ENCODE results near the gene ARHGDIB. TPM values are rescaled to one million over a fixed set of nuclear protein-coding genes. Genes with fewer than 3 reads are reported as not detected.
A peak's percentile ranks its signal among the peaks of the same experiment; 100 is the strongest.

ARHGDIB gene
- total RNA-seq, 1 donor from 2014 or later, result 217 TPM

DNA sequence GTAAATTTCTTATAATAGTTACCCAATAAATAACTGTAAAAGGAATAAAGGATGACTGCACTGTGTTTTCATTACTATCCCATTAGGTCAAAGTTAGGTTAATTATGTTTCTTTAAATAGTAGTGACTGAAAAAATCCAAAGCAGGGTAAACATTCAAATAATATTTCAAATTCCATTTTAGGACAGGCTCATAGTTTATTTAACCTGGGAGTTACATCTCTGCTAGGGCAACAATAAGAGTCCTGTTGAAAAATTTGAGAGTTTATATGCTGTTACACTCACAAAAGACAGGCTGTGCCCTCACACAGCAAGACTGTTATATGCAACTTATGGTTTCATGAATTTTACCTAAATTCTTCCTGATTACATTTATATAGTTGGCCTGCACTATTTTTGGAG, 31.1 kb downstream of the ARHGDIB start:
- no peaks in the 10 kb centered on the region for H3K27me3 Mint-ChIP-seq (ENCODE audit: unreplicated experiment)
- no peak overlapping the region for H3K27ac Mint-ChIP-seq (ENCODE audit: unreplicated experiment)
- H3K4me3 Mint-ChIP-seq (ENCODE audit: unreplicated experiment), result no peak overlapping the region
- no peaks in the 10 kb centered on the region for H3K9me3 Mint-ChIP-seq (ENCODE audit: unreplicated experiment)
- TF ChIP-seq, protein P1, sequence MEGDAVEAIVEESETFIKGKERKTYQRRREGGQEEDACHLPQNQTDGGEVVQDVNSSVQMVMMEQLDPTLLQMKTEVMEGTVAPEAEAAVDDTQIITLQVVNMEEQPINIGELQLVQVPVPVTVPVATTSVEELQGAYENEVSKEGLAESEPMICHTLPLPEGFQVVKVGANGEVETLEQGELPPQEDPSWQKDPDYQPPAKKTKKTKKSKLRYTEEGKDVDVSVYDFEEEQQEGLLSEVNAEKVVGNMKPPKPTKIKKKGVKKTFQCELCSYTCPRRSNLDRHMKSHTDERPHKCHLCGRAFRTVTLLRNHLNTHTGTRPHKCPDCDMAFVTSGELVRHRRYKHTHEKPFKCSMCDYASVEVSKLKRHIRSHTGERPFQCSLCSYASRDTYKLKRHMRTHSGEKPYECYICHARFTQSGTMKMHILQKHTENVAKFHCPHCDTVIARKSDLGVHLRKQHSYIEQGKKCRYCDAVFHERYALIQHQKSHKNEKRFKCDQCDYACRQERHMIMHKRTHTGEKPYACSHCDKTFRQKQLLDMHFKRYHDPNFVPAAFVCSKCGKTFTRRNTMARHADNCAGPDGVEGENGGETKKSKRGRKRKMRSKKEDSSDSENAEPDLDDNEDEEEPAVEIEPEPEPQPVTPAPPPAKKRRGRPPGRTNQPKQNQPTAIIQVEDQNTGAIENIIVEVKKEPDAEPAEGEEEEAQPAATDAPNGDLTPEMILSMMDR (IDR thresholded peaks at IDR 0.05; ENCODE audit: unreplicated experiment), result no peak
- H3K4me1 Mint-ChIP-seq (ENCODE audit: unreplicated experiment), result peaks cover 6% of the 10 kb centered on the region
- no peaks in the 10 kb centered on the region for H3K36me3 Mint-ChIP-seq (ENCODE audit: low read depth, unreplicated experiment)
- no peak for DNase-seq (ENCODE audit: low spot score)

DNA sequence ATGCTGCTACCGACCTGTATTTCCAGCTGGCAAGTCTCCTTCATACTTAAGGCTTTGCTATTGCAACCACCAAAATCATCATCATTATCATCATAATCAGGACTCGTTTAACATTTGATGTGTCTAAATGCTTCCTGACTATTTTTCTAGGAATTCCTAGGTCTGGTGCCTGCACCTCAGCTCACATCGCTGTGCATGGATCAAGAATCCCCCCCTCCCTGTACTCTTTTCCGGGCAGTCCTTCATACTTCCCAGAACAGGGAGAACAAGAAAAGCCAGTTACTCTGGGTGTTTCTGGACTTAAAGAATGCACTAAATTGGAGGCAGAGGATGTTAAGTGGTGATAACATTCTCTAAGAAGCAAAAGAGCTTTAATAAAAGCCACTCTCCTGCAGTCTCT, 32.5 kb downstream of the ARHGDIB start:
- H3K27me3 Mint-ChIP-seq (ENCODE audit: unreplicated experiment), result no peaks in the 10 kb centered on the region
- peak overlapping the region; percentile 31 for H3K27ac Mint-ChIP-seq (ENCODE audit: unreplicated experiment)
- H3K4me3 Mint-ChIP-seq (ENCODE audit: unreplicated experiment), result no peak overlapping the region
- TF ChIP-seq, protein P1 (IDR thresholded peaks at IDR 0.05; ENCODE audit: unreplicated experiment), result no peak
- DNase-seq (ENCODE audit: low spot score), result no peak
- H3K4me1 Mint-ChIP-seq (ENCODE audit: unreplicated experiment), result peaks cover 6% of the 10 kb centered on the region
- H3K36me3 Mint-ChIP-seq (ENCODE audit: low read depth, unreplicated experiment), result no peaks in the 10 kb centered on the region
- no peaks in the 10 kb centered on the region for H3K9me3 Mint-ChIP-seq (ENCODE audit: unreplicated experiment)

DNA sequence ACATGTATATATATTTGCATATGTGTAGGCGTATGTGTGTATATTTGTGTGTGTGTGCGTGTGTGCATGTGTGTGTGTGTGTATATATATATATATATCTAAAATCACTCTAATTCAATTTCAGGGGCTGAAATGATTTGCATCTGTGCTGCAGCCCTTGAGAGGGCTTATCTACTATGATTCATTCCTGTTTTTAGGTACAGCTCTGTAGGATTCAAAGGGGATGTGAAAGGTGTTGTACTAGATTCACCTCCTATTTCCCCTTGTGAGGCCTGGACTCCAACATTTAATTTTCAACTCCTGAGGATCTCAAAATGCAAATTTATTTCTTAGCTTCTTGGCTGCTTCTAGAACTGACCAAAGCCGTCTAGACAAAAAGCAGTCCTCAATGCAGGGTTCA, 34.1 kb downstream of the ARHGDIB start:
- Mint-ChIP-seq H3K4me3 (ENCODE audit: unreplicated experiment) (no peak overlapping the region), H3K27ac (ENCODE audit: unreplicated experiment) (no peak overlapping the region), H3K27me3 (ENCODE audit: unreplicated experiment) (no peaks in the 10 kb centered on the region), H3K36me3 (ENCODE audit: low read depth, unreplicated experiment) (no peaks in the 10 kb centered on the region), H3K9me3 (ENCODE audit: unreplicated experiment) (no peaks in the 10 kb centered on the region), H3K4me1 (ENCODE audit: unreplicated experiment) (peaks cover 6% of the 10 kb centered on the region)
- DNase-seq (ENCODE audit: low spot score), result no peak
- TF ChIP-seq, protein P1 (IDR thresholded peaks at IDR 0.05; ENCODE audit: unreplicated experiment), result no peak

DNA sequence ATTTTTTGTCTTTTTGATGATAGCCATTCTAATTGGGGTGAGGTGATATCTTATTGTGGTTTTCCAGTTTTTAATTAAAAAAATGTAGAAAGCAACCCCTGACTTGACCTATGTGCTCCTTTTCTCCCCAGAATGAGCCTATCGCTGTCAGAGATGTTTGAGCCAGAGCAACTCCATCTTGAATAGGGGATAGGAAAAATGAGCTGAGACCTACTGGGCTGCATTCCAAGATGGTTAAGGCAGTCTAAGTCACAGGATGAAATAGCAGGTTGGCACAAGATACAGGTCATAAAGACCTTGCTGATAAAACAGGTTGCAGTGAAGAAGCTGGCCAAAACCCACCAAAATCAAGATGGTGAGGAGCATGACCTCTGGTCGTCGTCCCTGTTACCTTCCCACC, 36.9 kb downstream of the ARHGDIB start:
- Mint-ChIP-seq H3K4me1 (ENCODE audit: unreplicated experiment) (peaks cover 6% of the 10 kb centered on the region), H3K9me3 (ENCODE audit: unreplicated experiment) (no peaks in the 10 kb centered on the region), H3K27me3 (ENCODE audit: unreplicated experiment) (no peaks in the 10 kb centered on the region), H3K36me3 (ENCODE audit: low read depth, unreplicated experiment) (no peaks in the 10 kb centered on the region), H3K27ac (ENCODE audit: unreplicated experiment) (no peak overlapping the region), H3K4me3 (ENCODE audit: unreplicated experiment) (no peak overlapping the region)
- no peak for DNase-seq (ENCODE audit: low spot score)
- TF ChIP-seq, protein P1 (IDR thresholded peaks at IDR 0.05; ENCODE audit: unreplicated experiment), result no peak

DNA sequence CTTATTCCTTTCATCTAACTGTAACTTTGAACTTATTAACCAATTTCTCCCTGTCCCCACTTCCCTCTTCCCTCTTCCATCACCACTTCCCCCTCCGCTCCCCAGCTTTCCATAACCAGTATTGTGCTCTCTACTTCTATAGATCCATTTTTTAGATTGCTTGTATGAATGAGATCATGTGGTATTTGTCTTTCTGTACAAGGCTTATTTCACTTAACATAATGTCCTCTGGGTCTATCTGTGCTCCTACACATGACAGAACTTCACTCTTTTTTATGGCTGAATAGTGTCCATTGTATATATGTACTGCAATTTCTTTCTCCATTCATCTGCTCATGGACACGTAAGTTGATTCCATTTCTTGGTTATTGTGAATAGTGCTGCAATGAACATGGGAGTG, 37.5 kb downstream of the ARHGDIB start:
- no peak overlapping the region for H3K27ac Mint-ChIP-seq (ENCODE audit: unreplicated experiment)
- TF ChIP-seq, protein P1 (IDR thresholded peaks at IDR 0.05; ENCODE audit: unreplicated experiment), result no peak
- peaks cover 2% of the 10 kb centered on the region for H3K4me1 Mint-ChIP-seq (ENCODE audit: unreplicated experiment)
- no peaks in the 10 kb centered on the region for H3K9me3 Mint-ChIP-seq (ENCODE audit: unreplicated experiment)
- H3K27me3 Mint-ChIP-seq (ENCODE audit: unreplicated experiment), result no peaks in the 10 kb centered on the region
- H3K4me3 Mint-ChIP-seq (ENCODE audit: unreplicated experiment), result no peak overlapping the region
- DNase-seq (ENCODE audit: low spot score), result no peak
- no peaks in the 10 kb centered on the region for H3K36me3 Mint-ChIP-seq (ENCODE audit: low read depth, unreplicated experiment)

Data from endothelial cell (in vitro differentiated cells).